HL-60 (cell line): ENCODE results near the gene ZNF236.

ENCODE experiments used
- DNase-seq, 2 experiments: peaks; one replicate each; pipeline ENCODE4 v3.0.0-alpha.2; 2010 to 2020; ENCODE audit warnings: low read depth in 1 of 2, low spot score in 1 of 2
- H3K27ac ChIP-seq: fragments of 250-450 bp; sonication (Bioruptor Pico); replicated peaks from 2 replicates; pipeline ENCODE4 v1.5.1; 2020; ENCODE audit warnings: mild to moderate bottlenecking, moderate library complexity
- H3K27me3 ChIP-seq: fragments of 250-450 bp; sonication (Bioruptor Pico); 2 replicates; pipeline ENCODE4 v1.5.1; 2021; ENCODE audit warnings: mild to moderate bottlenecking, moderate library complexity; ENCODE audit not compliant: insufficient read depth, poor library complexity, severe bottlenecking
- H3K4me3 ChIP-seq: replicated peaks from 2 replicates; pipeline ENCODE4 v1.5.1; 2011; ENCODE audit warnings: mild to moderate bottlenecking, control low read depth, low read length; ENCODE audit not compliant: insufficient read depth
- GABPA ChIP-seq: IDR thresholded peaks from 2 replicates; pipeline ENCODE4 v1.6.1; 2012; ENCODE audit warnings: low read depth
- POLR2AphosphoS5 ChIP-seq: IDR thresholded peaks from 2 replicates; pipeline ENCODE4 v1.6.1; 2012; ENCODE audit warnings: low read depth
- REST ChIP-seq: IDR thresholded peaks from 2 replicates; pipeline ENCODE4 v1.6.1; 2012; ENCODE audit warnings: low read depth; ENCODE audit not compliant: insufficient replicate concordance
- SPI1 ChIP-seq: IDR thresholded peaks from 2 replicates; pipeline ENCODE4 v1.6.1; 2012; ENCODE audit warnings: low read depth, mild to moderate bottlenecking, borderline replicate concordance
- TF ChIP-seq, protein P1 (sequence below): IDR thresholded peaks from one replicate; pipeline ENCODE4 v1.5.1; 2011; ENCODE audit warnings: low read length, control low read depth, inconsistent platforms; ENCODE audit not compliant: insufficient read depth

Gene ZNF236

GRCh38 chr18:77007251-77007650 is 184.9 kb downstream of the ZNF236 start:
- peak overlapping the region; percentile 64 for H3K27ac ChIP-seq
- H3K27me3 ChIP-seq, result no peaks in the 10 kb centered on the region
- no peak for DNase-seq
- TF ChIP-seq, protein P1, sequence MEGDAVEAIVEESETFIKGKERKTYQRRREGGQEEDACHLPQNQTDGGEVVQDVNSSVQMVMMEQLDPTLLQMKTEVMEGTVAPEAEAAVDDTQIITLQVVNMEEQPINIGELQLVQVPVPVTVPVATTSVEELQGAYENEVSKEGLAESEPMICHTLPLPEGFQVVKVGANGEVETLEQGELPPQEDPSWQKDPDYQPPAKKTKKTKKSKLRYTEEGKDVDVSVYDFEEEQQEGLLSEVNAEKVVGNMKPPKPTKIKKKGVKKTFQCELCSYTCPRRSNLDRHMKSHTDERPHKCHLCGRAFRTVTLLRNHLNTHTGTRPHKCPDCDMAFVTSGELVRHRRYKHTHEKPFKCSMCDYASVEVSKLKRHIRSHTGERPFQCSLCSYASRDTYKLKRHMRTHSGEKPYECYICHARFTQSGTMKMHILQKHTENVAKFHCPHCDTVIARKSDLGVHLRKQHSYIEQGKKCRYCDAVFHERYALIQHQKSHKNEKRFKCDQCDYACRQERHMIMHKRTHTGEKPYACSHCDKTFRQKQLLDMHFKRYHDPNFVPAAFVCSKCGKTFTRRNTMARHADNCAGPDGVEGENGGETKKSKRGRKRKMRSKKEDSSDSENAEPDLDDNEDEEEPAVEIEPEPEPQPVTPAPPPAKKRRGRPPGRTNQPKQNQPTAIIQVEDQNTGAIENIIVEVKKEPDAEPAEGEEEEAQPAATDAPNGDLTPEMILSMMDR, result no peak
- TF ChIP-seq REST (no peak), SPI1 (no peak)
- no peak overlapping the region for H3K4me3 ChIP-seq

DNA sequence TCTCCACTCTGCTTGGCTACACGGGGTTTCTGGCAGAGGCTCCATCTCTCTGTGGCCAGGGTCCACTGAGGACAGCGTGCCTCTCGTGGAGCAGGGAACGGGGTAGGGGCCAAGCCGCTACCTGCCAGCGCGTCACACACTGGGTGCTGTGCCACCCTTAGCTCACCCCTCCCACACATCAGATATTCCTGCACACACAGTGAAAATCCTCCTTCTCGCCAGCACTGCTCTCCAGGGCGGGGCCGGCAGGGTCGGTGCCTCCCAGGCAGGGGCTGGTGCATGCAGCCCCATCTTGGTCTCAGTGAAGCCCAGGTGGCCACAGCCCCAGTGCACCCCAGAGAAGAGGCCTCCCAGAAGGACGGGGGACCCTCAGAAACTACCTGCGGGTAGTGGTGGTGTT is 185.6 kb downstream of the ZNF236 start:
- no peaks in the 10 kb centered on the region for H3K27me3 ChIP-seq
- DNase-seq, result no peak

GRCh38 chr18:77008576-77009315 is 186.4 kb downstream of the ZNF236 start:
- no peak for DNase-seq
- Histone ChIP-seq H3K27me3 (no peaks in the 10 kb centered on the region), H3K27ac (no peak overlapping the region), H3K4me3 (no peak overlapping the region)
- TF ChIP-seq POLR2AphosphoS5 (peak; percentile 14; the same call in 1 of the 2 replicates), REST (no peak)

More for the DNA sequence above, 185.6 kb downstream of the ZNF236 start:
- Histone ChIP-seq H3K4me3 (no peak overlapping the region), H3K27ac (no peak overlapping the region)
- no peak for TF ChIP-seq POLR2AphosphoS5
- TF ChIP-seq REST, result no peak
- no peak for TF ChIP-seq SPI1
- TF ChIP-seq GABPA, result no peak
- TF ChIP-seq, protein P1, result no peak
